Hematopoietic multipotent progenitor cell treated with erythropoietin and hydrocortisone succinate and interleukin-3 and kit ligand, for 4 days (in vitro differentiated cells): Measurements from ENCODE around the gene ZSCAN32.

Experiments
- DNase-seq: peaks from one replicate; pipeline ENCODE4 v3.0.0-alpha.2; 2015

The ZSCAN32 gene

DNA sequence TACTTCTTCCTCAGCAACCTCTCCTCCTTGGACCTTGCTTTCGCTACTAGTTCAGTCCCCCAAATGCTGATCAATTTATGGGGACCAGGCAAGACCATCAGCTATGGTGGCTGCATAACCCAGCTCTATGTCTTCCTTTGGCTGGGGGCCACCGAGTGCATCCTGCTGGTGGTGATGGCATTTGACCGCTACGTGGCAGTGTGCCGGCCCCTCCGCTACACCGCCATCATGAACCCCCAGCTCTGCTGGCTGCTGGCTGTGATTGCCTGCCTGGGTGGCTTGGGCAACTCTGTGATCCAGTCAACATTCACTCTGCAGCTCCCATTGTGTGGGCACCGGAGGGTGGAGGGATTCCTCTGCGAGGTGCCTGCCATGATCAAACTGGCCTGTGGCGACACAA, 44.7 kb downstream of the ZSCAN32 start:
- DNase-seq, result no peak

DNA sequence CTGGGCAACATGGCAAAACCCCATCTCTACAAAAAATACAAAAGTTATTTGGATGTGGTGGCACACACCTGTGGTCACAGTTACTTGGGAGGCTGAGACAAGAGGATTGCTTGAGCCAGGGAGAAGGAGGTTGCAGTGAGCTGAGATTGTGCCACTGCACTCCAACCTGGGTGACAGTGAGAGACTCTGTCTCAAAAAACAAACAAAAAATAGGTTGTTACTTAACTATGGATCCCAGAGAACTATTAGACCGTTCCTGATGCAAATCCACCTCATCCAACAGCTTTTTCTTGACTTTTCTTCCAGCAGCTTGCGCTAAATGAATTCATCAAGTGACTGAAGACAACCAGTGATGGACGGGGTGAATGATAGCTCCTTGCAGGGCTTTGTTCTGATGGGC, 45.2 kb downstream of the ZSCAN32 start, which contains the start of gene OR2C1:
Gene OR2C1 (plus strand): TSS at position 301 of the 400 bp plus-strand sequence. CDS start 52 bp downstream, at position 353.
- no peak for DNase-seq

DNA sequence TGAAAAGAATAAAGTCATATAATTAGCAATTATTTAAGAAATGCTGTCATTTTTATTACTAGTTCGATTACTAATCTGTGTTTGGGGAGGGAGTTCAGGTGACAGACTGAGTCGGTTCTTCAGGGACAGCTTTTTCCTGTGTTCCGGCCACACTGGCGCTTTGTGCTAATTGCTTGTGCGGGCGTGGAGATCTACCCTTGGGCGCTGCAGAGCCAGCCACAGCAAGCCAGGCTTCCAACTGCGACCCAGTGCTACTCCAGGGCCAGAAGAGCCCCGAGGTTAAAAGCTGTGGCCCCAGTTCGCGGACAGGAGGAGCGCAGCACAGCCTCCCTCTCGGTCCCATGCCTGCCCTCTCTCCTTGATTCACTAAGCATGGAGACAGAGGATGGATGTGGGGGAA, 51.6 kb downstream of the ZSCAN32 start:
- no peak for DNase-seq

DNA sequence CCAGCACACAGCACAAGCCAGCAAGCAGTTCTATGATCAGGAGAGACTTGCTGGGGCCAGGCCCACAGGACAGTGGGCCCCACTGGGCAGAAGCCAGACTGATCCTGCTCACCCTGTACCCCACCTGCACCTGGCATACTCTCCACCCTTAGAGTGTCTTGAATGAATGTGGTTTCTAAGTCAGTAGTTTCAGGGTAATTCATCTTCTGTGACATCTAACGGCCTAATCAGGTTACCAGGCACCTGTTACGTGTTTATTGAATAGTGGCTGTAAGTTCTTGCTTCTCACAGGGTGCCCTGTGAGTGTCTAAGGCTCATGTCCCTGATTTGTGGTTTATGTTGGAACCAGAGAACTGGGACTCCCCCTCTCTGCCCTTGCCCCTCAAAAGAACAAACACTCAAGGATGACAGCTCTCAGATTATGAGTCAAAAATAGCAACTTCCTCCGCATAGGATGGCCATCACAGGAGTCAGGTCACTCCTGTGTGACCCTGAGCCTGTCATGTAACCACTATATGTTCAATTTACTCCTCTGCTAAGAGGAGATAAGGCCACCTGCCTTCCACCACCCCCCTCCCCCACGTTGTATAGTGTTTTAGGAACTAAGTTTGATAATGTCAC, 52.1 kb downstream of the ZSCAN32 start:
- peak; percentile 41 for DNase-seq

DNA sequence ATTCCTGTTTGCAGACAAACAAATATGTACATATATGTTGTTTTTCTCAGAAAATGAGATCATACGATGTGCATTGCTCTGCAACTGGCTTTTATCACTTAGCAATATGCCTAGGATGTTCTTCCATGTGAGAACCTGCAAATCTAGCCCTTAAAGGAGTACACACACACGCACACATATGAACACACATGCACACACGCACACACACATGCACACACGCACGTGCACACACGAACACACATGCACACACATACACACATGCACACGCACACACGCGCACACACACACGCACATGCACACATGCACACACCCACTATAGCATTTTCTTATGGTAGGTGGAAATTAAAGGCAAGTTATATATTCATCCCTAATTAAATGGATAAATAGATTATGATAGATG, 53.2 kb downstream of the ZSCAN32 start:
- DNase-seq, result no peak

DNA sequence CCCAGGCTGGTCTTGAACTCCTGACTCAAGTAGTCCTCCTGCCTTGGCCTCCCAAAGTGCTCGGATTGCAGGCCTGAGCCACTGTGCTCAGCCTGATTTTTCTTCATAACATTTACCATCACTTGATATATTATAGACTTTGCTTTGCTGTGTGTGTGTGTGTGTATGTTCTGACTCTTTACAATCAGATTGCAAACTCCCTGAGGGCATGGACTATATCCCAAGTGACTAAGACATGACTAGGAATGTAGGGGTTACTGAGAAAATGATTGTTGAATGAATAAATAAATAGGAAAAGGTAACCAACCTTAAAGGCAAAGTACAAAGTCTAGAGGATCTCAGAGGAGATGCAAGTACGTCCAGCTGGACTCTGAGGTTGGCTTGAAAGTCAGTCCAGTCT, 54.8 kb downstream of the ZSCAN32 start:
- DNase-seq, result no peak
